MM.1S (cell line): ENCODE measurements around the gene CTSK.

ENCODE experiments used
- DNase-seq: peaks from one replicate; pipeline ENCODE4 v3.0.0-alpha.2; 2015
- H2AFZ ChIP-seq: fragments of 300-600 bp; sonication (generic); 2 replicates; pipeline ENCODE4 v1.6.0; 2016; ENCODE audit warnings: antibody characterized with exemption, low read length
- H3F3A ChIP-seq: fragments of 300-600 bp; sonication (generic); 2 replicates; pipeline ENCODE4 v1.6.1; 2016; ENCODE audit warnings: mild to moderate bottlenecking, antibody characterized with exemption, low read length, moderate library complexity, mixed read lengths; ENCODE audit not compliant: insufficient read depth
- H3K27ac ChIP-seq: fragments of 300-600 bp; sonication (generic); 2 replicates; pipeline ENCODE4 v1.5.1; 2016; ENCODE audit warnings: mild to moderate bottlenecking, low read length
- H3K27me3 ChIP-seq: fragments of 300-600 bp; sonication (generic); replicated peaks from 2 replicates; pipeline ENCODE4 v1.6.0; 2016; ENCODE audit warnings: low read length; ENCODE audit not compliant: insufficient read depth
- H3K36me3 ChIP-seq: fragments of 300-600 bp; sonication (generic); replicated peaks from 2 replicates; pipeline ENCODE4 v1.6.1; 2016; ENCODE audit warnings: mild to moderate bottlenecking, low read length, mixed read lengths; ENCODE audit not compliant: insufficient read depth
- H3K4me1 ChIP-seq: fragments of 300-600 bp; sonication (generic); 2 replicates; pipeline ENCODE4 v1.6.1; 2016; ENCODE audit warnings: low read length, mixed read lengths
- H3K4me2 ChIP-seq: fragments of 300-600 bp; sonication (generic); 2 replicates; pipeline ENCODE4 v1.6.0; 2016; ENCODE audit warnings: low read depth, low read length
- H3K4me3 ChIP-seq: fragments of 300-600 bp; sonication (generic); 2 replicates; pipeline ENCODE4 v1.5.1; 2016; ENCODE audit warnings: low read length, mixed read lengths
- H3K79me2 ChIP-seq: fragments of 300-600 bp; sonication (generic); 2 replicates; pipeline ENCODE4 v1.6.1; 2016; ENCODE audit warnings: mixed run types, low read length, mixed read lengths
- H3K9ac ChIP-seq: fragments of 300-600 bp; sonication (generic); 2 replicates; pipeline ENCODE4 v1.6.1; 2016; ENCODE audit warnings: low read length, mixed read lengths
- H3K9me2 ChIP-seq: fragments of 300-600 bp; sonication (generic); replicated peaks from 2 replicates; pipeline ENCODE4 v1.6.1; 2016; ENCODE audit warnings: mild to moderate bottlenecking, low read length, mixed read lengths; ENCODE audit not compliant: insufficient read depth
- H3K9me3 ChIP-seq: fragments of 300-600 bp; sonication (generic); replicated peaks from 2 replicates; pipeline ENCODE4 v1.6.1; 2016; ENCODE audit warnings: mild to moderate bottlenecking, low read length, mixed read lengths; ENCODE audit not compliant: insufficient read depth
- H4K20me1 ChIP-seq: fragments of 300-600 bp; sonication (generic); 2 replicates; pipeline ENCODE4 v1.6.1; 2016; ENCODE audit warnings: mild to moderate bottlenecking, low read length, moderate library complexity, mixed read lengths; ENCODE audit not compliant: insufficient read depth
- CTCF ChIP-seq: fragments of 300-600 bp; sonication (generic); IDR thresholded peaks from 2 replicates; pipeline ENCODE4 v1.5.1; 2016; ENCODE audit warnings: antibody characterized with exemption, low read length, mixed read lengths
- EZH2 ChIP-seq: fragments of 300-600 bp; sonication (generic); optimal IDR thresholded peaks from 2 replicates; pipeline ENCODE3; 2017; ENCODE audit warnings: low read depth, mild to moderate bottlenecking, antibody characterized with exemption, low read length, mixed read lengths
- EZH2phosphoT487 ChIP-seq: fragments of 300-600 bp; sonication (generic); IDR thresholded peaks from 2 replicates; pipeline ENCODE4 v1.6.1; 2018; ENCODE audit warnings: antibody characterized with exemption, low read length

CTSK gene

GRCh38 chr1:150762552-150762951, 45.5 kb downstream of the CTSK start:
- Histone ChIP-seq H3K9me3 (no peaks in the 10 kb centered on the region), H3K4me3 (no peak overlapping the region), H3K4me2 (no peak overlapping the region), H3F3A (peaks cover 4% of the 10 kb centered on the region; the same call in 1 of the 2 replicates), H3K36me3 (no peaks in the 10 kb centered on the region), H3K9ac (no peak overlapping the region), H3K27ac (no peak overlapping the region), H3K79me2 (no peaks in the 10 kb centered on the region), H3K4me1 (peaks cover 7% of the 10 kb centered on the region; the same call in 1 of the 2 replicates), H4K20me1 (no peaks in the 10 kb centered on the region), H2AFZ (no peak overlapping the region), H3K9me2 (no peaks in the 10 kb centered on the region), H3K27me3 (no peaks in the 10 kb centered on the region)
- TF ChIP-seq EZH2phosphoT487 (no peak), CTCF (no peak), EZH2 (no peak)
- no peak for DNase-seq

- no peaks in the 10 kb centered on the region for H3K27me3 ChIP-seq
- DNase-seq, result no peak
- H3K9me2 ChIP-seq, result no peaks in the 10 kb centered on the region
- no peak overlapping the region for H2AFZ ChIP-seq
- peaks cover 4% of the 10 kb centered on the region; the same call in 1 of the 2 replicates for H3F3A ChIP-seq
- TF ChIP-seq CTCF (no peak), EZH2phosphoT487 (no peak), EZH2 (no peak)
- no peaks in the 10 kb centered on the region for H3K36me3 ChIP-seq
- H3K27ac ChIP-seq, result no peak overlapping the region
- H4K20me1 ChIP-seq, result no peaks in the 10 kb centered on the region
- H3K4me2 ChIP-seq, result no peak overlapping the region
- H3K9ac ChIP-seq, result no peak overlapping the region
- H3K9me3 ChIP-seq, result no peaks in the 10 kb centered on the region
- peaks cover 7% of the 10 kb centered on the region; the same call in 1 of the 2 replicates for H3K4me1 ChIP-seq
- H3K79me2 ChIP-seq, result no peaks in the 10 kb centered on the region
- no peak overlapping the region for H3K4me3 ChIP-seq
Observed at GRCh38 chr1:150761801-150762200, 46.3 kb downstream of the CTSK start.

- no peak overlapping the region for H3K4me3 ChIP-seq
- no peaks in the 10 kb centered on the region for H3K79me2 ChIP-seq
Observed at GRCh38 chr1:150760013-150760412, 48.0 kb downstream of the CTSK start.

More at GRCh38 chr1:150760013-150760412, 48.0 kb downstream of the CTSK start:
- Histone ChIP-seq H3K36me3 (no peaks in the 10 kb centered on the region), H3K9me3 (no peaks in the 10 kb centered on the region), H3K9ac (no peak overlapping the region), H2AFZ (no peak overlapping the region), H3K27ac (no peak overlapping the region), H4K20me1 (no peaks in the 10 kb centered on the region), H3K4me1 (peaks cover 6% of the 10 kb centered on the region; the same call in 1 of the 2 replicates), H3K27me3 (no peaks in the 10 kb centered on the region), H3K9me2 (no peaks in the 10 kb centered on the region), H3F3A (no peaks in the 10 kb centered on the region; the same call in 1 of the 2 replicates), H3K4me2 (no peak overlapping the region)
- TF ChIP-seq CTCF (no peak), EZH2 (no peak), EZH2phosphoT487 (no peak)
- no peak for DNase-seq
